B cell (primary cell): Measurements from ENCODE around the gene RSRC2. TPM values are rescaled to one million over a fixed set of nuclear protein-coding genes. Genes with fewer than 3 reads are reported as not detected.
"Not testable (repeated sequence)": the region's sequence is repeated elsewhere in the genome, so short reads cannot be mapped to it uniquely, and the experiment has no call there.

Source experiments
- ATAC-seq: fragments of 200-7000 bp; cut with Tn5 transposase; one replicate; pipeline ENCODE4 v1.10.0; 2021; ENCODE audit warnings: low read depth, mild to moderate bottlenecking, moderate number of reproducible peaks, moderate library complexity
- CTCF ChIA-PET: fragments of 350-600 bp; sonication (Branson Sonifier 250); formaldehyde crosslinking; loops from one replicate; lab custom pipeline; 2021; ENCODE audit warnings: antibody characterized with exemption, inconsistent platforms; lab: Charles Lee
- POLR2A ChIA-PET: fragments of 350-600 bp; sonication (Branson Sonifier 250); formaldehyde crosslinking; loops from one replicate; lab custom pipeline; 2021; ENCODE audit warnings: antibody characterized with exemption; lab: Charles Lee
- DNase-seq: peaks from one replicate; pipeline ENCODE4 v3.0.0; 2013
- H2AFZ ChIP-seq: 2 replicates; pipeline ENCODE4 v1.6.1; 2012; ENCODE audit warnings: mild to moderate bottlenecking, low read depth, low read length; ENCODE audit not compliant: insufficient read depth, poor library complexity, severe bottlenecking
- H3K27ac ChIP-seq, 2 donors: 1 replicate in 1 of 2; 2 replicates in 1 of 2; pipeline ENCODE4 v1.5.1; 2012 to 2013; ENCODE audit warnings: low read length in 2 of 2, mild to moderate bottlenecking in 2 of 2, moderate library complexity in 1 of 2
- H3K27me3 ChIP-seq, 4 experiments: fragments of 200-600 bp in 1 of 4; sonication (generic) in 1 of 4; replicated peaks in 1 of 4; 1 replicate in 2 of 4; 2 replicates in 2 of 4; pipeline versions ENCODE4 v1.6.1 to v1.7.0; 2013 to 2016; ENCODE audit warnings: low read length in 3 of 4, mild to moderate bottlenecking in 2 of 4, mixed read lengths in 1 of 4, moderate library complexity in 1 of 4; ENCODE audit not compliant: insufficient read depth in 4 of 4, control insufficient read depth in 3 of 4; ENCODE audit errors: control extremely low read depth in 1 of 4
- H3K36me3 ChIP-seq, 2 experiments: replicated peaks in 1 of 2; 1 replicate in 1 of 2; 2 replicates in 1 of 2; pipeline versions ENCODE4 v1.6.1 to v1.7.1; 2013; ENCODE audit warnings: low read length in 1 of 2; ENCODE audit not compliant: insufficient read depth in 2 of 2, control insufficient read depth in 1 of 2; ENCODE audit errors: control extremely low read depth in 1 of 2, extremely low read depth in 1 of 2
- H3K4me1 ChIP-seq, 2 donors: fragments of 200-600 bp in 1 of 2; sonication (generic) in 1 of 2; 1 replicate in 1 of 2; 2 replicates in 1 of 2; pipeline versions ENCODE4 v1.5.1 to v1.6.1; 2013 to 2017; ENCODE audit warnings: low read length in 2 of 2; ENCODE audit not compliant: control insufficient read depth in 2 of 2, insufficient read depth in 2 of 2
- H3K4me2 ChIP-seq: replicated peaks from 2 replicates; pipeline ENCODE3; 2012; ENCODE audit warnings: mild to moderate bottlenecking, low read depth, low read length; ENCODE audit not compliant: poor library complexity, severe bottlenecking
- H3K4me3 ChIP-seq, 5 experiments: fragments of 200-600 bp in 1 of 5; sonication (generic) in 1 of 5; 1 replicate in 3 of 5; 2 replicates in 2 of 5; pipeline versions ENCODE4 v1.5.1 to v1.7.0; 2011 to 2016; ENCODE audit warnings: low read length in 4 of 5, mild to moderate bottlenecking in 4 of 5, low read depth in 2 of 5, control low read depth in 1 of 5, moderate library complexity in 1 of 5; ENCODE audit not compliant: insufficient read depth in 1 of 5; ENCODE audit errors: control extremely low read depth in 1 of 5, extremely low read depth in 1 of 5
- H3K79me2 ChIP-seq: fragments of 200-600 bp; sonication (generic); one replicate; pipeline ENCODE4 v1.6.0; 2016; ENCODE audit warnings: low read length; ENCODE audit not compliant: control insufficient read depth, insufficient read depth
- H3K9ac ChIP-seq: fragments of 200-600 bp; sonication (generic); 2 replicates; pipeline ENCODE4 v1.6.1; 2017; ENCODE audit warnings: mild to moderate bottlenecking, low read length, moderate library complexity
- H3K9me3 ChIP-seq, 3 donors: one replicate each; pipeline versions ENCODE4 v1.6.1 to v1.7.1; 2013; ENCODE audit warnings: low read length in 2 of 3; ENCODE audit not compliant: control insufficient read depth in 2 of 3, insufficient read depth in 1 of 3; ENCODE audit errors: control extremely low read depth in 1 of 3
- H4K20me1 ChIP-seq: 2 replicates; pipeline ENCODE4 v1.6.0; 2012; ENCODE audit warnings: mild to moderate bottlenecking, low read length; ENCODE audit not compliant: insufficient read depth, control insufficient read depth, poor library complexity, severe bottlenecking
- H3K27ac Mint-ChIP-seq: one replicate; pipeline ENCODE4 v1.8.0; 2021; ENCODE audit warnings: mixed read lengths
- H3K27me3 Mint-ChIP-seq: one replicate; pipeline ENCODE4 v1.8.0; 2021; ENCODE audit warnings: mixed read lengths
- H3K4me1 Mint-ChIP-seq: one replicate; pipeline ENCODE4 v1.8.0; 2021; ENCODE audit warnings: mixed read lengths
- H3K4me3 Mint-ChIP-seq: one replicate; pipeline ENCODE4 v1.8.0; 2021; ENCODE audit warnings: mixed read lengths
- H3K9me3 Mint-ChIP-seq: one replicate; pipeline ENCODE4 v1.8.0; 2022; ENCODE audit warnings: mixed read lengths; ENCODE audit not compliant: insufficient read depth
- CTCF ChIP-seq: fragments of 200-600 bp; IDR thresholded peaks from one replicate; pipeline ENCODE4 v1.8.0; 2022; ENCODE audit warnings: antibody characterized with exemption, mild to moderate bottlenecking
- EZH2 ChIP-seq: IDR thresholded peaks from 2 replicates; pipeline ENCODE4 v1.6.1; 2012; ENCODE audit warnings: borderline replicate concordance, low read depth, mild to moderate bottlenecking, moderate library complexity, low read length; ENCODE audit not compliant: insufficient read depth, poor library complexity, severe bottlenecking
- WGBS: methylation state at CpG from one replicate; pipeline ENCODE4 v1.1.5; 2013; ENCODE audit warnings: missing lambda C conversion rate; ENCODE audit not compliant: insufficient coverage; 5-methylcytosine and 5-hydroxymethylcytosine counted together
- intact Hi-C: fragments of 100-400 bp; cut with micrococcal nuclease; formaldehyde crosslinking; loops from one replicate; pipeline ENCODE4 v1.10.0; 2022
- polyA plus RNA-seq: library from polyadenylated mRNA; depleted of rRNA; stranded (reverse); fragments of >200 nt; gene quantifications from 2 replicates; pipeline ENCODE4 v1.2.3, GENCODE V29; 2012
- total RNA-seq, 2 donors: library from RNA; stranded (reverse); fragments of 120-200 nt in 1 of 2; gene quantifications; 1 replicate in 1 of 2; 2 replicates in 1 of 2; pipeline versions ENCODE4 v1.2.3 to v1.2.4, GENCODE V29; 2013 to 2022

Gene RSRC2
- total and polyA plus RNA-seq, 2 donors (not counting 1 experiment from before 2014, with no cell fraction given) = 56.2 to 151 TPM

DNA sequence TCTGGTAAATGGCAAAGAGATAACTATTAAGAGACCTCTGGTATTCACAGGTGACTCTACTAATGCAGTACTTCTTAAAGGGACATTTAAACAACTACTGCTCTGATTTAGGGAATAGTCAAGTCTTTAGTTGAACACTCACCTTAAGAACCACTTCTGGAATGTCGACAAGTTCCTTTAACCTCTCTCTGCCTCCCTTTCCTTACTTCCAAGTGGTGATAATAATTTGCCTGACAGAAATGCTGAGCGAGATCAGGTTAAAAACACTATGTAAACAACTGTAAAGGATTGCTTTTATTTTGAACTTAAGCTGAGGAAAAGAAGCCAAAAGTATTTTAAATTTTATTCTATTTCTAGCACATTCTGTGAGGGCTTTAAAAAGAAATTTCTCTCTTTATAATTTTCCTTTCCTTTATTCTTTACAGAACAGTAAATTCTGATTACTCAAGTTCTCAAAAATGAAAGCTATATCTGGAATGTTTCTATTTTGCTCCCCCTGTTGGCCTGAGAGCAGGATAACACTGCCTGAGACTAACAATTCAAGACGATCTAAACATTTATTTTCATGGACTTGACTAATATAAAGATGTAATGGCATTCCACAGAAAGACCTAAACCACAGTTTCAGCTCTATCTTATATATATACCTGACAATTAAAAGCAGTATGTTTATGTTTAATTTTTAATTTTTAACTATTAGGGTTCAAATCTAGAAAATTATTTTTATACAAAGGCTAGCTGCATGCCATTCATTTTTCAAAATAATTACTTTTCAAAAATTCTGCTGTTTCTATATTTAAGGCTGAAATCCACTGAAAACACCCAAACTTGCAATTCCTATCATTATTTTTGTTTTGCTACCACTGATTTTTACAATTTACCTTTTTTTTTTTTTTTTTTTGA is 55.2 kb downstream of the RSRC2 start:
- peak; percentile 91 for TF ChIP-seq CTCF
- TF ChIP-seq EZH2 = no peak
- no peaks in the 10 kb centered on the region for H3K27me3 ChIP-seq
- intact Hi-C loops = loop anchor here (1.0 kb wide), 3 partner anchors 18 to 72 kb away; no protein-coding TSS in a partner anchor
- H3K4me3 Mint-ChIP-seq = no peak overlapping the region
- peaks cover 4% of the 10 kb centered on the region for H3K4me1 Mint-ChIP-seq
- no peaks in the 10 kb centered on the region for H3K4me1 ChIP-seq
- no peaks in the 10 kb centered on the region for H3K9me3 Mint-ChIP-seq
- ChIA-PET POLR2A (interaction anchor here (1.1 to 1.2 kb wide), 2 partner anchors 11 to 72 kb away, joined by 3 to 5 read pairs; no protein-coding TSS in a partner anchor), CTCF (interaction anchor here (0.5 to 9.1 kb wide), 43 partner anchors 9 to 818 kb away, joined by 3 to 374 read pairs (median 4); partner anchors contain the start of genes CLIP1 and ZCCHC8)
- no peaks in the 10 kb centered on the region for H4K20me1 ChIP-seq
- no peaks in the 10 kb centered on the region for H3K27me3 Mint-ChIP-seq
- WGBS = no CpG with 5 or more reads among the region's 3 CpGs
- peaks cover 13 to 28% of the 10 kb centered on the region in 2 experiments for H3K36me3 ChIP-seq
- no peak overlapping the region for H3K9ac ChIP-seq
- no peak overlapping the region for H2AFZ ChIP-seq
- H3K9me3 ChIP-seq = no peaks in the 10 kb centered on the region
- no peak overlapping the region for H3K4me3 ChIP-seq
- ATAC-seq (peak; percentile 63), DNase-seq (peak; percentile 71)
- H3K27ac Mint-ChIP-seq = no peak overlapping the region
- no peak overlapping the region for H3K4me2 ChIP-seq
- H3K79me2 ChIP-seq = no peaks in the 10 kb centered on the region
- peak overlapping the region in 1 of 2 donors; percentile 15 for H3K27ac ChIP-seq

DNA sequence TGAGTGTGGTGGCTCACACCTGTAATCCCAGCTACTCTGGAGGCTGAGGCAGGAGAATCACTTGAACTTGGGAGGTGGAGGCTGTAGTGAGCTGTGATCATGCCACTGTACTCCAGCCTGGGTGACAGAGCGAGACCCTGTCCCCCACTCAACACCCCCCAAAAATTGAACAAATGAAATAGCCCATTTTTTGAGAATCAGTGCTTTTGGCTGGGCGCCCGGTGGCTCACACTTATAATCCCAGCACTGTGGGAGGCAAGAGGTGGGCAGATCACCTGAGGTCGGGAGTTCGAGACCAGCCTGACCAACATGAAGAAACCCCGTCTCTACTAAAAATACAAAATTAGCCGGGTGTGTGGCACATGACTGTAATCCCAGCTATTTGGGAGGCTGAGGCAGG is 56.2 kb downstream of the RSRC2 start:
- ChIA-PET POLR2A (interaction anchor here (1.2 kb wide), 1 partner anchor 71 kb away, joined by 5 read pairs; no protein-coding TSS in a partner anchor), CTCF (interaction anchor here (0.7 to 9.1 kb wide), 16 partner anchors 8 to 700 kb away, joined by 3 to 374 read pairs (median 7); partner anchors contain the start of gene CLIP1)
- H3K4me1 Mint-ChIP-seq, H3K4me3 ChIP-seq, H3K9me3 Mint-ChIP-seq, H3K9me3 ChIP-seq, H3K79me2 ChIP-seq, H3K4me2 ChIP-seq, H3K27ac ChIP-seq, H3K4me1 ChIP-seq, H3K9ac ChIP-seq, H4K20me1 ChIP-seq, H3K4me3 Mint-ChIP-seq, DNase-seq, intact Hi-C loops, ATAC-seq, H3K27ac Mint-ChIP-seq, H3K27me3 Mint-ChIP-seq, H3K27me3 ChIP-seq, H2AFZ ChIP-seq: not testable (repeated sequence)
- no CpG with 5 or more reads among the region's 7 CpGs for whole genome bisulfite sequencing
- H3K36me3 ChIP-seq = peaks cover 9 to 19% of the 10 kb centered on the region in 2 experiments

DNA sequence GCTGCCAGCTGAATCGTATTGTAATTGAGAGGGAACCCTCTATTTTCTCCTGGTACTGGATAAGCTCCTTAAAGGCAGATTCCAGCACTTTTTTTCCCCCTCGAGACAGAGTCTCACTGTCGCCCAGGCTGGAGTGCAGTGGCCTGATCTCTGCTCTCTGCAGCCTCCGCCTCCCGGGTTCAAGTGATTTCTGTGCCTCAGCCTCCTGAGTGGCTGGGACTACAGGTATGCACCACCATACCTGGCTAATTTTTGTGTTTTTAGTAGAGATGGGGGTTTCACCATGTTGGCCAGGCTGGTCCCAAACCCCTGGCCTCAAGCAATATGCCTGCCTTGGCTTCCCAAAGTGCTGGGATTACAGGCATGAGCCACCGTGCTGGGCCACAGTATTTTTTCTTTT is 56.9 kb downstream of the RSRC2 start:
- H2AFZ ChIP-seq, H3K27me3 ChIP-seq, H4K20me1 ChIP-seq, H3K27ac Mint-ChIP-seq, H3K4me2 ChIP-seq, H3K9ac ChIP-seq, H3K27ac ChIP-seq, DNase-seq, H3K27me3 Mint-ChIP-seq, H3K4me1 Mint-ChIP-seq, POLR2A ChIA-PET, H3K79me2 ChIP-seq, H3K4me3 ChIP-seq, intact Hi-C loops, H3K4me3 Mint-ChIP-seq, H3K9me3 ChIP-seq, H3K4me1 ChIP-seq, ATAC-seq, H3K9me3 Mint-ChIP-seq: not testable (repeated sequence)
- CTCF ChIA-PET = interaction anchor here (1.2 to 9.1 kb wide), 4 partner anchors 22 to 86 kb away, joined by 3 to 374 read pairs (median 43); partner anchors contain the start of gene CLIP1
- H3K36me3 ChIP-seq = peaks cover 7 to 16% of the 10 kb centered on the region in 2 experiments
- 98% methylated on average over 5 of the region's 6 CpGs for WGBS
